Testis (tissue), 3 donors: Measurements from ENCODE around the gene UBE2J1. TPM values are rescaled to one million over a fixed set of nuclear protein-coding genes. Genes with fewer than 3 reads are reported as not detected.

ENCODE experiments used
- DNase-seq: peaks from one replicate; pipeline ENCODE4 v3.0.0-alpha.2; 2019
- H3K27ac ChIP-seq, 2 donors: fragments of 200-600 bp; sonication (generic); one replicate each; pipeline ENCODE4 v1.5.1; 2019
- H3K27me3 ChIP-seq: fragments of 200-600 bp; sonication (generic); one replicate; pipeline ENCODE4 v1.5.1; 2019
- H3K36me3 ChIP-seq: fragments of 200-600 bp; sonication (generic); one replicate; pipeline ENCODE4 v1.5.1; 2017; ENCODE audit warnings: low read depth; ENCODE audit errors: missing control alignments
- H3K4me1 ChIP-seq: fragments of 200-600 bp; sonication (generic); one replicate; pipeline ENCODE4 v1.5.1; 2019
- H3K4me3 ChIP-seq, 2 donors: fragments of 200-600 bp; sonication (generic); one replicate each; pipeline ENCODE4 v1.5.1; 2017 to 2019
- H3K9me3 ChIP-seq: fragments of 200-600 bp; sonication (generic); one replicate; pipeline ENCODE4 v1.5.1; 2017
- CTCF ChIP-seq, 3 experiments: fragments of 450-650 bp in 2 of 3; fragments of 200-600 bp in 1 of 3; sonication (generic) in 1 of 3; IDR thresholded peaks; one replicate each; pipeline ENCODE4 v1.5.1; 2016 to 2019; ENCODE audit warnings: antibody characterized with exemption in 3 of 3, mild to moderate bottlenecking in 2 of 3, moderate library complexity in 1 of 3
- POLR2A ChIP-seq: fragments of 450-650 bp; IDR thresholded peaks from one replicate; pipeline ENCODE4 v1.6.1; 2017; ENCODE audit warnings: antibody characterized with exemption, mild to moderate bottlenecking, moderate library complexity
- WGBS, 2 donors: methylation state at CpG; one replicate each; pipeline ENCODE4 v1.1.5; 2018; 5-methylcytosine and 5-hydroxymethylcytosine counted together
- intact Hi-C: fragments of 100-400 bp; cut with DNase I; formaldehyde crosslinking; loops from one replicate; pipeline ENCODE4 v1.15.1; 2023; ENCODE audit warnings: low total_unique reads
- polyA plus RNA-seq: library from polyadenylated mRNA; stranded (reverse); fragments of 350-450 nt; fragmentation: Illumina TruSeq; extraction: RNeasy Lipid Tissue Mini Kit (QIAGEN cat#74804); gene quantifications from one replicate; pipeline ENCODE4 v1.2.3, GENCODE V29; 2014; ENCODE audit warnings: low read depth, low replicate concordance; ENCODE audit not compliant: insufficient read depth
- total RNA-seq, 2 donors: library from RNA; depleted of rRNA; stranded (reverse); fragments of >200 nt; gene quantifications; one replicate each; pipeline ENCODE4 v1.2.3, GENCODE V29; 2016

UBE2J1 gene
- total and polyA plus RNA-seq, 3 donors from 2014 or later = 28.7 to 47.3 (median 38.4) TPM

GRCh38 chr6:89385846-89386245, 33.3 kb upstream of the UBE2J1 start:
- WGBS, 2 donors = 96 to 98% methylated on average over 7 of the region's 7 CpGs

DNA sequence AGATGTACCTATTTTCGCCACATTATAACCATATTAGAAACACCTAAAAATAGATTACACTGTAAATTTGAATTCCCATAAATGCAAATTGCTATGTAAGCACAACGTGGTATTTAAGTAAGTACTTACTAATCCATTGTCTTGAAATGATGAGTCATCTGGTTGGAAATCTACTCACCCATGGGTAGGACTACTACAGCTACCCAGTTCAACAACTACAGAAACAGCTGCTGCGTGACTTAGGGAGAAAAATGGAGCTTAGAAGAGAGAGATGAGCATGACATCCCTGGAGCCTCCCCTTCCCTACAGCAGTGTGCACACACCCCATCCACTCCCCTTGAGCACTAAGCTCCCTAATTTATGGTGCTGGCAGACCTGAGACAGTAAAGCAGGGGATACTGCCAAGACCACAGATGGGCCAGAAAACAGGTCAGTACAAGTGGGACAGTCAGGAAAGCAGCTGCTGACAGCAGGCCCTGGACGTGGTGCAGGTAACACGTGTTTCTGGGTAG, 32.7 kb upstream of the UBE2J1 start:
- WGBS, 2 donors = 71 to 73% methylated on average over 5 of the region's 5 CpGs
- Histone ChIP-seq H3K4me3 (no peak overlapping the region), H3K27ac (no peak overlapping the region), H3K36me3 (no peaks in the 10 kb centered on the region), H3K27me3 (no peaks in the 10 kb centered on the region), H3K4me1 (no peaks in the 10 kb centered on the region), H3K9me3 (no peaks in the 10 kb centered on the region)
- no peak for TF ChIP-seq CTCF (IDR thresholded peaks at IDR 0.05)
- TF ChIP-seq POLR2A = no peak
- intact Hi-C loops = no loop called here
- DNase-seq = no peak

More at GRCh38 chr6:89385846-89386245, 33.3 kb upstream of the UBE2J1 start:
- TF ChIP-seq CTCF (IDR thresholded peaks at IDR 0.05) (no peak), POLR2A (no peak)
- H3K4me1 ChIP-seq = no peaks in the 10 kb centered on the region
- no peaks in the 10 kb centered on the region for H3K36me3 ChIP-seq
- intact Hi-C loops = no loop called here
- no peaks in the 10 kb centered on the region for H3K27me3 ChIP-seq
- H3K27ac ChIP-seq = no peak overlapping the region
- no peak overlapping the region for H3K4me3 ChIP-seq
- no peaks in the 10 kb centered on the region for H3K9me3 ChIP-seq
- DNase-seq = no peak

- intact Hi-C loops = no loop called here
- no peak for DNase-seq
- Histone ChIP-seq H3K36me3 (no peaks in the 10 kb centered on the region), H3K4me3 (no peak overlapping the region), H3K4me1 (no peaks in the 10 kb centered on the region), H3K27me3 (no peaks in the 10 kb centered on the region), H3K27ac (no peak overlapping the region), H3K9me3 (no peaks in the 10 kb centered on the region)
- no peak for TF ChIP-seq POLR2A
- TF ChIP-seq CTCF (IDR thresholded peaks at IDR 0.05) = no peak
- 90 to 96% methylated on average over 2 of the region's 2 CpGs for WGBS, 2 donors
Measured at GRCh38 chr6:89381031-89381430, 28.5 kb upstream of the UBE2J1 start.

GRCh38 chr6:89379281-89379680, 26.8 kb upstream of the UBE2J1 start:
- 51 to 57% methylated on average over 5 of the region's 5 CpGs for WGBS, 2 donors

More at GRCh38 chr6:89379281-89379680, 26.8 kb upstream of the UBE2J1 start:
- no peaks in the 10 kb centered on the region for H3K4me1 ChIP-seq
- no peak overlapping the region for H3K27ac ChIP-seq
- intact Hi-C loops = no loop called here
- no peak for DNase-seq
- H3K9me3 ChIP-seq = no peaks in the 10 kb centered on the region
- H3K27me3 ChIP-seq = no peaks in the 10 kb centered on the region
- no peak overlapping the region for H3K4me3 ChIP-seq
- H3K36me3 ChIP-seq = no peaks in the 10 kb centered on the region
- TF ChIP-seq CTCF (IDR thresholded peaks at IDR 0.05) (no peak), POLR2A (no peak)
